Pericardium fibroblast (primary cell): Measurements from ENCODE around the gene PLEKHM1. TPM values are rescaled to one million over a fixed set of nuclear protein-coding genes. Genes with fewer than 3 reads are reported as not detected.

Experiments
- total RNA-seq: library from RNA; depleted of rRNA; stranded (reverse); fragments of >200 nt; gene quantifications from 2 replicates; pipeline ENCODE4 v1.2.3, GENCODE V29; 2015

PLEKHM1 gene
- 17.0 and 30.8 TPM in 2 replicates for total RNA-seq

DNA sequence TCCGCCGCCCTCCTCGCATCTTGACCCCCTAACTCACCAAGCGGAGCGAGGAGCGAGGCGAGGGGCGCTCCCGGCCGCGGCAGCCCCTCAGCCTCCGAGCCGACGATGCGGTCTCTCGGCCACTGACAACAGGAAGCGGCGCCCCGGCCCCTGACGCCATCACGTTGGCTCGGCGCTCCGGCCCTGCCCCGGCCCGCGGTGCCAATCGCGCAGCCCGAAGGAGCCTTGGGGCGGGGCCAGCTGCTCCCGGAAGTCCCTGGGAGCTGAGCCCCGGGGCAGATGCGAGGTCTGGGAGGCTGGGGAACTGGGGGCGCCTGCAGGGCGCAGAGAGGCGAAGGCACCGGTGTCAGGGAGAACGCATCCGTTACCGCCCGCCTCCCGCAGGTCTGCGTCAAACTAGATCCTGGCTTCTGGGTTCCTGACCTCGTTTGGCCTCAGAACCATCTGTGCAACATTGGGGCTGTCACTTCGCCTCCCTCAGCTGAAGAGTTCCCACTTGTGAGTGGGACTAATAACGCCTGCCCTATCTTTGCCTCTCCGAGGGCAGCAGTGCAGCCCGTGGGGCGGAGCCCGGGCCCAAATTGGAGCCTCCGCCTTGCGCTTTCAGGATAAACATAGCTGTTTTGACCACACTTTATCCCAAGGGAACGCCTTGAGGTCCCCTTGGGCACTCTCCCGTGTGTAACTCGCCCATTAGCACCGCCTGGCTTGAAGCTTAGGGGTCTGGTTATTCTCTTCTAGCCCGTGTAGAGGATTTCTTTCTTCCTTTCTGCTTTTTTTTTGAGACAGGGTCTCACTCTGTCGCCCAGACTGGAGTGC is at the start of gene PLEKHM1:
TSS of gene PLEKHM1 (minus strand) at position 107 of the 819 bp plus-strand sequence. CDS start 8,237 bp downstream, outside the sequence.

DNA sequence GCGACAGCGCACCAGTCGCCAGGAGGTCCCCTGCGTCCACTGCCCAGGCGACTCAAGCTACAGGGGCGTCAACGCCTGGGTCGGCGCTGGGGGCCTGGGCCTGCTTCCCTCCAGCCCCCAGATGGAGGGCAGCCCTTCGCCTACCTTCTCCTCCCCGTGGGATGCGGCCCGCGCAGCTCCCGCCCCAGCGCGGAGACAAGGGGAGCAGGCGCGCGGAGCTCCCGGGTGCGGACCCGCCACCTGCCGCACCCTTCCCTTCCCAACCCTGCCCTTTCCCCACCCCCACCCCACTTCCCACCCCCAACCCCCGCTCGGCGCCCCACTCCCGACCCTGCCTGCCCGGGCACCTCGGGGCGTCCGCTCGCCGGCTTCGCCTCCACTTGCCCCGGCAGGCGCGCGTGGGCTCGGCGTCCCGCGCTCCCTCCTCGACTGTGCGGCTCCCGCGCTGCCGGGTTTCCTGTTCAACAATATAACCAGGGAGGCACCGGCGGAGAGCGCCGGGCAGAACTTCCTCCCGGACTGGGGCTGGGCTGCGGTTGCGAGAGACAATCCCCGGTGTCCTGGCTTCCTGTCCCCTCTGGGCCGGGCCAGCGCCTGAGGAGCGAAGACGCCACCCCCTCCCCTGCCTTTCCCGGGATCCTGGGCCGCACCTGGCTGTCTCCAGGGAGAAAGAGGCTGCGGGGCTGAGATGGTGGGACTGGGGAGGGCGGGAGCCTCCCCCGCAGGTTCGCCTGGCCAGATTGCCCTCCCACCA is 57.9 kb downstream of the PLEKHM1 start, which contains the start of gene ARHGAP27:
TSS of gene ARHGAP27 (minus strand) at position 466 of the 754 bp plus-strand sequence. CDS start 2,591 bp downstream, outside the sequence.

Other genes with a start within 250 kb of the PLEKHM1 start
- gene SPATA32, start 228.6 kb downstream of the PLEKHM1 start, total RNA-seq: not detected in 2 replicates
- gene MAP3K14, start 173.7 kb downstream of the PLEKHM1 start, total RNA-seq: 4.3 and 4.6 TPM in 2 replicates
- gene ARHGAP27, start 57.9 kb downstream of the PLEKHM1 start, total RNA-seq: 2.2 and 2.8 TPM in 2 replicates